Fibroblast of lung (primary cell): ENCODE results near the gene ATP9B. TPM values are rescaled to one million over a fixed set of nuclear protein-coding genes. Genes with fewer than 3 reads are reported as not detected.

Experiments
- DNase-seq, 2 donors: peaks; one replicate each; pipeline versions ENCODE4 v3.0.0 to v3.0.0-alpha.2; 2010; ENCODE audit warnings: low read depth in 2 of 2
- H2AFZ ChIP-seq: 2 replicates; pipeline ENCODE4 v1.5.1; 2012; ENCODE audit warnings: low read length, control low read depth, inconsistent platforms
- H3K27ac ChIP-seq: 2 replicates; pipeline ENCODE4 v1.5.1; 2011; ENCODE audit warnings: low read length, control low read depth; ENCODE audit not compliant: insufficient read depth
- H3K27me3 ChIP-seq: 2 replicates; pipeline ENCODE4 v1.5.1; 2011; ENCODE audit warnings: mild to moderate bottlenecking, low read length; ENCODE audit not compliant: control insufficient read depth, insufficient read depth
- H3K36me3 ChIP-seq: 2 replicates; pipeline ENCODE4 v1.5.1; 2011; ENCODE audit warnings: low read length; ENCODE audit not compliant: control insufficient read depth, insufficient read depth
- H3K4me1 ChIP-seq: 2 replicates; pipeline ENCODE4 v1.5.1; 2011; ENCODE audit warnings: low read length; ENCODE audit not compliant: control insufficient read depth, insufficient read depth; ENCODE audit errors: extremely low read depth
- H3K4me2 ChIP-seq: 2 replicates; pipeline ENCODE4 v1.5.1; 2011; ENCODE audit warnings: low read length, control low read depth; ENCODE audit not compliant: insufficient read depth; ENCODE audit errors: extremely low read depth
- H3K4me3 ChIP-seq, 4 experiments: fragments of 200-600 bp in 1 of 4; sonication (generic) in 1 of 4; replicated peaks in 1 of 4; 2 replicates each; pipeline ENCODE4 v1.5.1; 2011 to 2016; ENCODE audit warnings: low read length in 4 of 4, low read depth in 3 of 4, mild to moderate bottlenecking in 3 of 4, control low read depth in 2 of 4, inconsistent platforms in 1 of 4, mixed read lengths in 1 of 4; ENCODE audit not compliant: insufficient read depth in 1 of 4; ENCODE audit errors: control extremely low read depth in 1 of 4
- H3K79me2 ChIP-seq: 2 replicates; pipeline ENCODE4 v1.5.1; 2012; ENCODE audit warnings: mild to moderate bottlenecking, low read length, inconsistent platforms; ENCODE audit not compliant: control insufficient read depth, insufficient read depth
- H3K9ac ChIP-seq: 2 replicates; pipeline ENCODE4 v1.5.1; 2011; ENCODE audit warnings: mild to moderate bottlenecking, low read length, control low read depth; ENCODE audit not compliant: insufficient read depth
- H3K9me3 ChIP-seq: 2 replicates; pipeline ENCODE4 v1.5.1; 2012; ENCODE audit warnings: low read depth, low read length; ENCODE audit not compliant: control insufficient read depth, insufficient read depth
- H4K20me1 ChIP-seq: 2 replicates; pipeline ENCODE4 v1.5.1; 2011; ENCODE audit warnings: low read length; ENCODE audit not compliant: control insufficient read depth, insufficient read depth; ENCODE audit errors: extremely low read depth
- CTCF ChIP-seq, 2 donors: IDR thresholded peaks in 1 of 2; conservative IDR thresholded peaks in 1 of 2; 1 replicate in 1 of 2; 2 replicates in 1 of 2; pipeline ENCODE4 v1.5.1; 2011 to 2012; ENCODE audit warnings: low read length in 2 of 2, control low read depth in 1 of 2, inconsistent platforms in 1 of 2, low read depth in 1 of 2, mild to moderate bottlenecking in 1 of 2
- EZH2 ChIP-seq: IDR thresholded peaks from 2 replicates; pipeline ENCODE4 v1.5.1; 2012; ENCODE audit warnings: low read length, control low read depth, mild to moderate bottlenecking; ENCODE audit errors: missing control alignments
- polyA plus RNA-seq, 2 donors: library from polyadenylated mRNA; depleted of rRNA in 1 of 2; stranded (reverse) in 1 of 2; unstranded in 1 of 2; fragments of >200 nt; gene quantifications; 2 replicates each; pipeline ENCODE4 v1.2.1, GENCODE V29; 2011 to 2012; ENCODE audit warnings: missing spikeins in 1 of 2
- total RNA-seq: library from RNA; depleted of rRNA; stranded (reverse); fragments of >200 nt; gene quantifications from 2 replicates; pipeline ENCODE4 v1.2.1, GENCODE V29; 2014

Gene ATP9B
- total and polyA plus RNA-seq, 2 donors (not counting 1 experiment from before 2014, with no cell fraction given), result 11.2 to 27.7 TPM

- Histone ChIP-seq H3K9me3 (no peaks in the 10 kb centered on the region), H3K4me3 (no peak overlapping the region), H3K79me2 (peaks cover 3% of the 10 kb centered on the region), H4K20me1 (no peaks in the 10 kb centered on the region), H3K9ac (no peak overlapping the region), H3K4me1 (no peaks in the 10 kb centered on the region), H3K36me3 (no peaks in the 10 kb centered on the region), H3K27me3 (no peaks in the 10 kb centered on the region), H2AFZ (no peak overlapping the region), H3K27ac (no peak overlapping the region), H3K4me2 (no peak overlapping the region)
- TF ChIP-seq EZH2 (no peak), CTCF (conservative IDR thresholded peaks at IDR 0.05 in 1 of 2, IDR thresholded peaks at IDR 0.05 in 1 of 2; ENCODE audit: low read depth in 1 of 2, low read length in 2 of 2) (no peak)
- DNase-seq, result no peak
Measured at GRCh38 chr18:79106084-79106483, 36.9 kb downstream of the ATP9B start.

DNA sequence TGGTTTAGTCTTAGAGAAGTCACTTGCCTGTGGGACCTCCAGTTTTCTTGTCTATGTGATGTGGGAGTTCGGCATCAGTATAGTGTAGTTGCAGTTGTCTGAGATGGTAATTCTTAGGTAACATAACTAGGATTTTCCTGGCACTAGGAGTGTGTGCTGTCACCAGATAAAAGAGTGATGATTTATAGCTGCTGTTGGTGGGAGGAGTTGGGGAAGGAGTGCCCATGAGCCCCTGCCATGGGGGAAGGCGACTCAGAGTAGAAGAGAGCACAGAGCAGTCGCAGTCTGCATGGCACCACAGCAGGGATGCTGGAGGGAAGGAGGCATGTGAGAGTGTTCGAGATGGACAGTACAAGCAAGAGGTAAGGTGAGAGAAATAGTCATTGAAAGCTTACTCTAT, 38.7 kb downstream of the ATP9B start:
- no peaks in the 10 kb centered on the region for H3K9me3 ChIP-seq
- TF ChIP-seq EZH2, result no peak
- no peak for TF ChIP-seq CTCF (conservative IDR thresholded peaks at IDR 0.05 in 1 of 2, IDR thresholded peaks at IDR 0.05 in 1 of 2; ENCODE audit: low read depth in 1 of 2, low read length in 2 of 2)
- H3K4me1 ChIP-seq, result no peaks in the 10 kb centered on the region
- H4K20me1 ChIP-seq, result no peaks in the 10 kb centered on the region
- no peak overlapping the region for H3K4me3 ChIP-seq
- H3K36me3 ChIP-seq, result no peaks in the 10 kb centered on the region
- H3K27me3 ChIP-seq, result no peaks in the 10 kb centered on the region
- no peak overlapping the region for H2AFZ ChIP-seq
- DNase-seq, result no peak
- H3K27ac ChIP-seq, result no peak overlapping the region
- H3K79me2 ChIP-seq, result peaks cover 3% of the 10 kb centered on the region
- H3K4me2 ChIP-seq, result no peak overlapping the region
- H3K9ac ChIP-seq, result no peak overlapping the region

DNA sequence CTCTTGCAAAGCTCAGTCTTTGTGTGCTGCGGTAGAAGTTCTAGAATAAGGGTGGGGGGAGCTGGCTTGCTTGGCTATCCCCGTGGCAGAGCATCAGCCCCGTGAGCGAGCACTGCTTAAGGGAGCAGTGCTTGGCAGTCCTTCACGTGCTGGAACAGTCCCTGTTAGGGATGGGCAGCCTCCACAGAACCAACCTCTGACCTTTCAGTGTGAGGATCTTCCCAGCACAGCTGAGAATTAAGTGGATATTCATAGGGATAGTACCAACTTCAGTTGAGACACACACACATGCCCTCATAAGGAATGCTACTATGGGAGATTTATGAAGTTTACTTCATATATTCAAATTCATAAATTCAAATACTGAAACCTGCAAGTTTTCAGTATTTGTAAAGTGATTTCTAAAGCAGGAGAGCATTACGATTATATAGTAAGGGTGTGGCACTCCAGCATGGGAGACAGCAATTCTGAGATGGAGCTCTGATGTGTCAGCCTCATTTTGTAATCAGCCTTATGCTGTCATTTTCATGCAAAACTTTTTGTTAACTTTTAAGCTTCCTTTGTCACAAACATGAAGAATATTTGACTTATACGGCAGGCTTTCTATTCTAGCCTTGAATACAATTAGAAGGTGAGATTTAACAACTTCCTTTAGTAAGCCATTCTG, 39.5 kb downstream of the ATP9B start:
- Histone ChIP-seq H3K4me1 (no peaks in the 10 kb centered on the region), H4K20me1 (no peaks in the 10 kb centered on the region), H3K27me3 (no peaks in the 10 kb centered on the region), H3K9me3 (no peaks in the 10 kb centered on the region), H3K36me3 (no peaks in the 10 kb centered on the region), H2AFZ (no peak overlapping the region), H3K27ac (peak overlapping the region; percentile 8), H3K4me2 (peak overlapping the region; percentile 48), H3K4me3 (no peak overlapping the region), H3K79me2 (peaks cover 3% of the 10 kb centered on the region), H3K9ac (no peak overlapping the region)
- no peak for TF ChIP-seq EZH2
- TF ChIP-seq CTCF (conservative IDR thresholded peaks at IDR 0.05 in 1 of 2, IDR thresholded peaks at IDR 0.05 in 1 of 2; ENCODE audit: low read depth in 1 of 2, low read length in 2 of 2), result no peak
- peak in 1 of 2 donors; percentile 21 for DNase-seq
